HTR-8/SVneo (cell line): ENCODE results near the gene SNORC.
"Not testable (repeated sequence)": the region's sequence is repeated elsewhere in the genome, so short reads cannot be mapped to it uniquely, and the experiment has no call there.

Experiments used
- DNase-seq: peaks from one replicate; pipeline ENCODE4 v3.0.0; 2011; ENCODE audit warnings: low spot score, mixed read lengths; ENCODE audit not compliant: insufficient read length
- FAIRE-seq: peaks from 2 replicates; lab custom pipeline; 2011; peaks lifted over from hg19 to GRCh38; lab: Jason Lieb, UNC

The SNORC gene

DNA sequence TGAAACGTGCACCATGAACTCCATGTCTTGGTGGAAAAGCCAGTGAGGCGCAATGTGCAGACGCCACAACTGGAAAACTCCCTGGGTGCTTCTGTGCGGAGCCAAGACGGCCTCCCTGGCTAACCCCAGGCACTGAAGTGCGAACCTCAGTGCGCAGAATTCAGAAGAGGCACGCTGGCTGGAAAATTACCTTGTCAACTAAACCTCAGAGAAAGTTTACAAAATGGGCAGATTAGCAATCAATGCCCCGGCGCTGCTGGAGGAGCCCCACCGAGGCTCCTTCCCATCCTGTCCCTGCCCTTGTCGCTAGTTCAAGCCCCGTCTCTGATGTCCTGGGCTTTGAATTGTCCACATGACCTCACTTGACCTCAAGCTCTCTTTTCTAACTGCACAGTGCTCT, 22.2 kb downstream of the SNORC start:
- DNase-seq (no peak), FAIRE-seq (no peak)

DNA sequence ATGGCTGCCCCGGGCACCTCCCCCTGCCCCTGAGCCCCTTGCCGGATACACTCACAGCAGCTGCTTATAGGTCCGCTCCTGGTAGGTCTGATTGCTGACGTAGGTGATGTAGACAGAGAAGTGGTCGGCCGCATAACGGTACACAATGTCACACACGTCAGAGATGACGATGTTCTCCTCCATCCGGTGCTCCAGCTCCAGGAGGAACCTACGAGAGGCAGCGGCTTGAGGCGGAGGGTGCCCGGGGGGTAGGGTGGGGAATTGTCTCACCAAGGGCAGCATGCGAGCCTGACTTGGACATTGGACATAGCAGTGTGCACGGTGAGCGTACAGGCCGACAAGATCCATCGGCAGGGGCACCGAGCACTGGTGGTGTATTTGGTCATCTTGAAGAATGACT, 22.8 kb downstream of the SNORC start:
- no peak for FAIRE-seq
- DNase-seq: no peak

DNA sequence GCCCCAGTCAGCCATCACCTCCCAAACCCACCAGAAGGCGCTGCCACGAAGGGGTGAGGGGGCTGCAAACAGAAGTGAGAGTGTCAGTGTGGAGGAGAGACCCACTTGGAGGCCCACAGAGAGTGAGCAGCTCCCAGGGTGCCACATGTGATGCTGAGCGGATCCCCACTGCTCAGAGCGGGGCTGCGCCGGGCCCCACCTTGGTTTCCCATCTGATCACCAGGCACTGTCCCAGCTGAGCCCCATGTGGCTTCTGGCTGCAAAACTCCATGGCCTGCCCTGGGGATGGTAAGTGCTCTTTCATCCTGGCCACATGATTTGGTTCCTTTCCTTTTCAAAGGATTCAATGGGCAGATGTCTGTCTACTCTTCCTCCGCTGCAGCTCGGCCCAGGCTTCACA, 23.8 kb downstream of the SNORC start:
- DNase-seq (no peak), FAIRE-seq (no peak)

DNA sequence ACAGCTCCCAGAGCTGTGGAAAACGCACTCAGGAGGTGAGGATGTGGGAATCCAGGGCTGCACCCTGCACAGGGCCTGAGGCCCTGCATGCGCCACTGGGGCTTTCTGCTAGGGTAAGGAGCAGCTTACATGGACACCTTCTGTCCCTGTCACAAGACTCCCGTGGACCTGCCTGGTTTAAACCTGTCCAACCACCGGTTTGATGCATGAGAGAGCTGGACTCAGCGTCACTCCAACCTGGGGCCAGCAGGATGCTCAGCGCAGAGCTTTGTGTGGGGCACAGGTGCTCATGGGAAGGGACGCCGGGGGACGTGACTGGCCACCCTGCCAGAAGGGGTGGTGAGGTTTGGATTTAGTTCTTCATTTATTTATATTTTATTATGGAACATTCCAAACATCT, 24.2 kb downstream of the SNORC start:
- FAIRE-seq (no peak), DNase-seq (no peak)

DNA sequence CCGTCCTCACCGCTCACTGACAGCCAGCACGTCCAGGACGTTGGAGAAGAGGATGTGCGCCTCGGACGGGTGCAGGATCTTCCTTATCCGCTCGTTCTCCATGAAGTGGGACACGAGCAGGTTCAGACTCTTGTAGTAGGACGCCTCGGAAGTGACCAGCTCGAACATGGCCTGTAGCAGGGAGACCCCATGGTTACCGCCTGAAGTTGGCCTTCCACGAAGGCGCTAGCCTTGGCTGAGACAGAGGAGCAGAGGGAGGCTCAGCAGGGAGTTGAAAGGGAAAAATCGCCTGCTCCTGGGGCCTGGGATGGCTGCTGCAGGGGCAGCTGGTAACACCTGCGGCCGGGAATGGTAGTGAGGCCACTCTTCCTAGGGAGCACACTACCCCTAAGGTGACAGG, 24.7 kb downstream of the SNORC start:
- FAIRE-seq (no peak), DNase-seq (no peak)

DNA sequence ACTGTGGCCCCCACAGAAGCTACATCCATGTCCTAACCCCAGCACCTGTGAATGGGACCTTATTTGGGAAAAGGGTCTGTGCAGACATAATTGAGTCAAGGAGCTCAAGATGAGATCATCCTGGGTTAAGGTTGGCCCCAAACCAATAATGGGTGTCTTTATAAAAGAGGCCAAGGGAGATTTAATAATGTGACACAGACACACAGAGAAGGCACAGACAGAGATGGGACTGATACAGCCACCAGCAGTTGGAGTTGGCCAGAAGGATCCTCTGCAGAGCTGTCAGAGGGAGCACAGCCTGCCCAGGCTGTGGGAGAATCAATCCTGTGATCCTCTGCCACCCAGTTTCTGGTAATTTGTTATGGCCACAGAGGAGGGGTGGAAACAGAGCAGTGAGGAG, 26.0 kb downstream of the SNORC start:
- FAIRE-seq: no peak
- no peak for DNase-seq

DNA sequence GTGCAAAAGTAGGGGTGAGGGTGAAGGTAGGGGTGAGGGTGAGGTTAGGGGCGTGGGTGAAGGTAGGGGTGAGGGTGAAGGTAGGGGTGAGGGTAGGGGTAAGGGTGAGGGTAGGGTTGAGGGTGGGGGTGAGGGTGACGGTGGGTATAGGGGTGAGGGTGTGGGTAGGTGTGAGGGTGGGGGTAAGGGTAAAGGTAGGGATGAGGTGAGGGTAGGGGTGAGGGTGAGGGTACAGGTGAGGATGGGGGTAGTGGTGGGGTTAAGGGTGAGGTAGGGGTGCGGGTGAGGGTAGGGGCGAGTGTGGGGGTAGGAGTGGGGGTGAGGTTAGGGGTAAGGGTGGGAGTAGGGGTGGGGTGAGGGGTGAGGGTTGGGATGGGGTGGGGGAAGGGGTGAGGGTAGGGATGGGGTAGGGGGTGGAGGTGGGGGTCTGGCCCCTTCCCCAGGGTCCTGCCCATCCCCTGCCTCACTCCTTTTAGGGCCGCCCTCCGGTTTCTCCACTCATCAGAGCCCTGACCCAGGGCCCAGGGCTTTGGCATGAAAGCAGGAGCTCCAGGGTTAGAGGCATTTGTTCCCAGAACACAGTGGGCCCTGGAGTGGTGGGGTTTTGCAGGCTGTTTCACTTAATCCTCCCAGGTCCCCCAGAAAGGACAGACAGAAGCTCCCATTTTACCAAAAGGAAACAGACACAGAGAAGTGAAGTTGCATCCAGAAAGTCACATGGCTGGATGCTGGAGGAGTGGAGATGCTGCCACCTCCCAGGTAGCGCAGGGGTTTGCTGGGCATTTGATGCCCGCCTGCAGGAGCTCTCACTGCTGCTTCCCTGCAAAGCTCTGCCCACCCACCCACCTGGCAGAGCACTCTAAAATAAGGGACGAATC, 26.9 kb downstream of the SNORC start:
- no peak for FAIRE-seq

DNA sequence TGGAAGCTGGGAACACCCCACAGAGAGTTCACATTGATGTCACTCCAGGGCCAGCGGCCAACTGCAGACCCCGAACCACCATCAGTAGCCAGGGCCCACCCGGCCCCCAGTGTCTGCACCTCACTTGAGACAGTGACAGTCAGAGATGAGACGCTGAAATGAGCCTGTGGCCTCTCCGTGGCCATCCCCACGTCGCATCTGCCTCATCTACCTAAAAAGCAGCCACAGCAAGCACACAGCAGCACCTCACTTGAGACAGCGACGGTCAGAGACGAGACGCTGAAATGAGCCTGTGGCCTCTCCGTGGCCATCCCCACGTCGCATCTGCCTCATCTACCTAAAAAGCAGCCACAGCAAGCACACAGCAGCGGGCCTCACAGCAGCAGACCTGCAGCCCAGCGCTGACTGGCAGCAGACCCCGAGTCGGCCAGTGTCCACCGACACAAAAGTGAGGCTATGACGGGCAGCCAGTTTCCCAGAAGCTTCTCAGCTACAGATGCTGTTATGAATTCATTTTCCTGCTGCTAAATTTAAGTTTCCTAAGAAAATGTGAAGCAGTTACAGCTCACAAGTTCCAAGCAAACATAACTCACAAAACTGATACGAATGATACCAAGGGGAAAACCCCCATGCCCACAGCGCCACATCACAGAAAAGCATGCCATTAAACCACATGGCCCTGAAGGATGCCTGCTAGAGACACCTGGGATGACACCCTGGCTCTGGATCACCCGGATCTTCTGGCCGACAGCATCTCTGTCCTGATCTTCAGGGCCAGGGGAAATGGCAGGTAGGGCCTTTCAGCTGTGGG, 27.7 kb downstream of the SNORC start:
- FAIRE-seq (peak; percentile 13), DNase-seq (no peak)

More for the DNA sequence above, 26.9 kb downstream of the SNORC start:
- no peak for DNase-seq

DNA sequence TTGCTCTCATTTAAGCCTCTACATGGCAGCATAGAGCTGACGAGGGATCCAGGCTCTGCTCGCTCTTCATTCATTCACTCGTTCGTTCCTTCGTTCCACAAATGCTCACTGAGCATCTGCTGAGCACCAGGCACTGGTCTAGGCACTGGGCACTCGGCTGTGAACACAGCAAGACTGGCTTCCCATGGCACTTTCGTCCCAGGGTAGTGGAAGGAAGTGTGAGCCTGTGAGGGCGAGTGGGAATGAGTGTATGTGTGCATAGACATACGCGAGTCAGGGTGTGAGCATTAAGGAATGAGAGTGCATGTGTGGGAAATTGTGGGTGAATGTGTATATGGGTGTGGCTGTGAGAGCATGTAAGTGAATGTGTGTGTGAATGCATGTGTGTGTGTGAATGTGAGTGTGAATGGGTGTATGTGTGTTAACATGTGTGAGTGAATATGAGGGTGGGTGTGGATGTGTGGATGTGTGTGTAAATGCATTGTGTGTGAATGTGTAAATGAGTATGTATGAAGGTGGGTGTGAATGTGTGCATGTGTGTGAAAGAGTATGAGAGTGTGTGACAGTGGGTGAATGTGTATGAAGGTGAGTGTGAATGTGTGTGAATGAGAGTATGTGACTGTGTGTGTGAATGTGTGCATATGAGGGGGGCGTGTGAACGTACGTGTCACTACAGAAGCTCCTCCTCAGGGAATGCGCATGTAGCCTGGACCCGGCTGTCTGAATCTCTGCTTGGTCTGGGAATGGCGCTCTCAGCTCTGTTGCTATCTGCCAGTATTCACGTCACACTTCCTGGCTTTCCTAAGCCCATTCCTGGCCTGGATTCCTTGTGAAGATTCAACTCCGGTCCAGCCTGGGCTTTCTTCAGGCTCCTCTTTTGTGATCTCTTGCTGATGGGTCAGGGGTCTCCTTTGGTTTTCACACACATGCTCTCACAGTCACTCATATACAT, 28.8 kb downstream of the SNORC start:
- peak; percentile 88 for FAIRE-seq
- DNase-seq: no peak

DNA sequence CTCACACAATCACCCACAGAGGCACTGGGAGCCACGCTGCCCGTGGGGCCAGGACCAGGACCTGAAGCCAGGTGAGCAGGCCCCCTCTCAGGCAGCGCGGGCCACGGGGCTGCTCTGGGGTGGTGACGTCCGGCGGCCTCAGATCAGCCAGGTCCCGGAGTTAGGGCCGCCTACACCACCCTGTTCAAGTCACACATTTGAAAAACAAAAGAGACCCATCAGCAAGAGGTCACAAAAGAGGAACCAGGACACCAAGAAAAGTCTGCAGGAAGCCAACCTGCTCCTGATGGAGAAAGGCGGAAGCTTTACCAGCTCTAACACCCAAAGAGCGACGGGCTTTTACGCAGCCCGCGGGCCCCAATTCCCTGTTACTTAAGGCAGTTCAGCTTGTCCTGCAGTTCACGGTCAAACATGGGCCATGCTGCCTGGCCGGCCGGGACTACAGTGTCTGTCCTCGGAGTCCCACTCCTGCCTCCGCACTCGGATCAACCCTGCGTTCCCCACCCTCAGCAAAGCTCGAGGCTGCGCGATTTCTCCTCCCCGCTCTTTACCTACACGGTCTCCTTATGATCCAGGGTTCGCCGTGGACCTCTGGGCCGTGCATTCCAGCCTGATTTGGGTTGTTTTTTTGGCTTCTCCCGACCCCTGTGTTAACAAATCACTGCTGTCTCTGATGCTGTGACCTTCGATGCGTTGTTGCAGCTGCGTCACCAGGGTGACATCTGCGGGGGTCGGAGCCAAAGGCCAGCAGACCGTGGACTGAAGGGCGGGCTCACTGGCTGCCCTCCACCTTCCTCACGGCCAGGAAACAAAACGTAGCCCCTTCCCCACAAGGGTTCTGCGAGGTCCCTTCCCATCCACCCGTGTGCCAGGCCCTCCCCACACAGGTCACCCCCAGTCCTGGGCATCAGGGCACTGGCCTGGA, 31.0 kb downstream of the SNORC start:
- FAIRE-seq (no peak), DNase-seq (no peak)

DNA sequence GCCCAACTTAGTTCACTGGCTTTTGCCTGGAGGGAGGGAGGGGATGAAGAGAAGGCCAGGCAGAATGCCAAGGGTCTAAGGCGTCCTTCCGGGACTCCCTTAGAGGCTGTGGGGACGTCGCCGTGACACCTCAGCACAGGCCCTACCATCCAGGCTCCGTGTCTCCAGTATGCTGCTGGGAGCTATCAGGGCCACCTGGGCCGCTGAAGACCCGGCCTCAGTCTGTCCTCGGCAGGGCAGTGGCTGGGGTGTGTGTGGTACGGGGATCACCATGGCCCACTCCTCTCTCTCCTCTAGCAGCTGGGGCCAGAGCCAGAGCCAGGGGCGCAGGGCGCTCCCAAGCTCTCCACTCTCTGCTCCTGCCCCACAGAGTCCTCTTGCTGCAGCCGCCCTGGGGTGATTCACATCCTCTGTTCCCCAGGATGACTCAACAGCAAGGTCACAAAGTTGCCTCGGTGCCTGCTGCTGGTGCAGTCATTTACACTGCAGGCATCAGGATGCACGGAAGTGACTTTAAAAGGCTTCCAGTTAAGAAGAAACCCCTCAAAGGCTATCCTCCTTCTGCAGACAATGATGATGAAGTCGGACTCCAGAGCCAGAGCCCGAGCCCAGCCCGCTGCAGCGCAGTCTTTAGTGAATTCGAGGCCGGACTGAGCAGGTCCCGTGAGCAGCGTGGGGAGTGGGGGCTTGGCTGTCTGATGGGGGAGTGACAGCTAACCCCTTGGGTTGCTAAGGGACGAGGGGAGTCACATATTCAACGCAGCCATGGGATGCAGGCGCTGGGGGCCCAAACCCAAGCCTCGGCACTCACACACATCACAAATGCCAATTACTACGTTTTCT, 31.9 kb downstream of the SNORC start:
- DNase-seq: peak; percentile 96
- peak; percentile 91 for FAIRE-seq

DNA sequence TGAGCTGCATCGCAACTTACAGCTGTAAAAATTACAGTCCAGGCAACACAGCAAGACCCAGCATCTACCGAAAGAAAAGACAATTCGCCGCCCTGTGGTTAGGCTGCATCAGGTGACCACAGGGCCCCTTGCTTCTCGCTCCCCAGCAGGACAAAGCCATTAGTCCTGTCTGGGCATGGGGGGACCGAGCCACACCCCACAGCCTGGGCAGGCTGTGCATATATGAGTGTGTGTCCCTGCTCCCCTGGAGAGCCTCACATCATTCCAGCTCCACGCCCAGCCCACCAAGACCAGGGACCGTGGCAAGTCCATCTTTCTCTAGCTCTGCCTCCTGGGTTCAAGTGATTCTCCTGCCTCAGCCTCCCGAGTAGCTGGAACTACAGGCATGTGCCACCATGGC, 33.9 kb downstream of the SNORC start:
- no peak for DNase-seq
- no peak for FAIRE-seq

DNA sequence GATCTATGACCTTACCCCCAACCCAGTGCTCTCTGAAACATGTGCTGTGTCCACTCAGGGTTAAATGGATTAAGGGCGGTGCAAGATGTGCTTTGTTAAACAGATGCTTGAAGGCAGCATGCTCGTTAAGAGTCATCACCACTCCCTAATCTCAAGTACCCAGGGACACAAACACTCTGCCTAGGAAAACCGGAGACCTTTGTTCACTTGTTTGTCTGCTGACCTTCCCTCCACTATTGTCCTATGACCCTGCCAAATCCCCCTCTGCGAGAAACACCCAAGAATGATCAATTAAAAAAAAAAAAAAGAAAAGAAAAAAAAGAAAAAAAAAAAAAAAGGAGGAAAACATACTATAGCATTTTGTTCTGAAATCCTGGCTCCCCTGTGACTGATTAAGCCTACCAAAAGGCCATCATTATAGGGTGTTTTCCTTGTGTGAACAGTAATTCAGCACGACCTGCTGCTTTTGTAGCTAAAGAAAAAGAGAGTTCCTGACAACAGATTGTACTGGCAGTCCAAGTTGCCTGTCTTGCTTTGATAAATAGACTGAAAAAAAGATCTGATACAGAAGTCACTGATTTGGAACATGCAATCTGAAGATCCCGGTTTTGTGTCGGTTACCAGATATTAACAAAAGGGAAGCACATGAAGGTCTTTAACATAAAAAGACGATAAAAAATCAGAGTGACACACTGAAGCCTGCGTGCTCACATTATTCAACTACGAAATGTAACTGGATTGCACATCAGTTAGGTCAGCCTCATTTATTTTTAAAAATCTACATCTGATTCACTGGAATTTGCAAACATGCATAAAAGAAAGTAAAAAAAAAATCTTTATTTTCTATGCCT, 37.0 kb downstream of the SNORC start:
- DNase-seq, FAIRE-seq: not testable (repeated sequence)

DNA sequence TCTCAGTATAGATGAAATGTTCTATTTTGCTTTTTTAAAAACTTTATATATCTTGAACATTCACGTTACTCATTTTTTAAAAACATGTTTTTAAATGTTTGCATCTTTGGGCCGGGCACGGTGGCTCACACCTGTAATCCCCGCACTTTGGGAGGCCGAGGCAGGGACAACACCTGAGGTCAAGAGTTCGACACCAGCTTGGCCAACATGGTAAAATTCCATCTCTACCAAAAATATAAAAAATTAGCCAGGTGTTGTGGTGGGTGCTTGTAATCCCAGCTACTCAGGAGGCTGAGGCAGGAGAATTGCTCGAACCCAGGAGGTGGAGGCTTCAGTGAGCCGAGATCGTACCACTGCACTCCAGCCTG, 37.6 kb downstream of the SNORC start:
- not testable (repeated sequence) for DNase-seq, FAIRE-seq

DNA sequence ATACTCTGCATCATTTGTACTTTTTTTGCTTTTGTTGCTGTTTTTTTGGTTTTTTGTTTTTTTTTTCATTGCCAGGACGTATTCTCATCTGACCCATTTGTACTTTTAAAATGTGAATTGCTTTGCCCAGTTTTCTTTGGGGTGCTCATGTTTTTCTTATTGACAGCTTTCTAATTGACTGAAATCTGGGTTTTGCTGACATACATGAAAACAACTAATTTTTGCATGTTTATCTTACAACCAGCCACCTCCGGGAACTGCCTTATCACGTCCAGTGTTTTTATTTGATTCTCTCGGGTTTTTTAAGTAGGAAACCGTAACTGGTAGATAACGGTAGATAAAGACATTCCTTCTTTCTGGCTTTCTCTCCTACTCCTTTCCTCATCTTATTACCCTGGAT, 38.6 kb downstream of the SNORC start:
- DNase-seq: no peak
- no peak for FAIRE-seq

DNA sequence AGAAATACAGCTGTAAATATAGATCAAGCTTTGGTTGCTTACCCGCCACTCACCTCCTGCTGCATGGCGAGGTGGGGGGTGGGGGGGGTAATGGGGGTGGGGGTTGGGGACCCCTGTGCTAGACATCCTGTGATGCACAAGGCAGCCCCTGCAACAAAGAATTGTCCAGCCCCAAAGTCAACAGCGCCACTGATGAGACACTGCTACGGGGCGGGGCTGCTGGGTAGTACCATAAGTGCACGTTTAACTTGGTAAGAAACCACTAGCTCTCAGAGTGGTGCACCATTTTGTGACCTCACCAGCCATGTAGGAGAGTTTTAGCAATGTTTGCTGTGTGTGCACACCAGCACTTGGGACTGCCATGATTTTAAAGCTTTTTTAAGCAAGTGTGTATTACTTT, 40.3 kb downstream of the SNORC start:
- no peak for FAIRE-seq
- DNase-seq: no peak

DNA sequence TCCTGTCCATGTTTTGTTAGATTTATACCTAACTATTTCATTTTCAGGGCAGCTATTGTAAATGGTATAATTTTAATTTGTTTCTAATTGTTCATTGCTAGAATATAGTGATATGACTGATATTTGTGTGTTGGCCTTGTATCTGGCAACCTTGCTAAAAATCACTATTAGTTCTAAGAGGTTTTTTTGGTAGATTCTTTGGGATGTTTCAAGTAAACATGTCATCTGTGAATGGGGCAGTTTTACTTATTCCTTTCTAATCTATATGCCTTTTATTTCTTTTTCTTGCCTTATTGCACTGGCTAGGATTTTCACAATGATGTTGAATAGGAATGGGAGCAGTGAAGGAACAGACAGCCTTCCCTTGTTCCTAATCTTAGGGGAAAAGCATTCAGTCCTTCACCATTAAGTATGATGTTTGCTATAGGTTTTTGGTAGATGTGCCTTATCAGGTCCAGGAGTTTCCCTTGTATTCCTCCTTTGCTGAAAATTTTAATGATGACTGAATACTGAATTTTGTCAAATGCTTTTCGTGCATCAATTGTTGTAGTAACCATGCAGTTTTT, 41.7 kb downstream of the SNORC start:
- no peak for DNase-seq
- FAIRE-seq: no peak
